ENCODE data around the gene CLMN. TPM values are rescaled to one million over a fixed set of nuclear protein-coding genes. Genes with fewer than 3 reads are reported as not detected.

Gene CLMN
- total RNA-seq, 1 donor = 1.9 TPM

DNA sequence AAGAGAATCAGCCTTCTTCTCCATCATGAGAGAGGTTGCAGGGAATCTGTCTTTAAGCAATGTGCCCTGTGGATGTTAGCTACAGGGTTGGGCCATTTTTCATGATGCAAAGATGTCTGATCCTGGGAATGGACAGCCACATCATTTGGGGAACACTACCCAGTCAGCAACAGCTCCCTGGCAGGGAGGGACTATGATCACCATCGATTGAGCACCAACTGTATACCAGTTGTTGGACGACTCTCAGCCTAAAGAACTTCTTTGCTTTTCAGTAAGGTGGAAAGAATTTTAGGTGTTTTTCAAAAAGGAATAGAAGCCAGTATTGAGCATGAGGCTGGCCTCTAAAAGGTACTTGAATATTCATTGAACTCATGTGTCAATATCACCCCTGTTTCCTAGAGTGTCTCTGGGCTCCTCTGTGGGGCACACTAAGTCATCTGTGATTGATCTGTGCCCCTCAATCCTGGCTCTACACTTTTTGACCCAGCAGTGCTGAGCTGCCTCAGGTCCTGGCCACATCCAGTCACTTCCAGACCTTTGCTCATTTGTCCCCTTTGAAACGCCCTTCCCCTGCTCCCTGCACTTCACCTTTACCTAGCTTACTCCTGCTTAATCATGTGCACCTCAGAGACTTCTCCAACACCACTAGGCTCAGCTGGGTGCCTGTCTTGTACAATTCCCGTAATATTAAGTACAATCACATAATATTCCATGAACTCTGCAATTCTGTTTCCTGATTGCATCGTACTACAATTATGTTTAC, 2.2 kb upstream of the CLMN start:
- no peak for DNase-seq (ENCODE audit: low read depth in 2 of 3, low spot score in 2 of 3)

DNA sequence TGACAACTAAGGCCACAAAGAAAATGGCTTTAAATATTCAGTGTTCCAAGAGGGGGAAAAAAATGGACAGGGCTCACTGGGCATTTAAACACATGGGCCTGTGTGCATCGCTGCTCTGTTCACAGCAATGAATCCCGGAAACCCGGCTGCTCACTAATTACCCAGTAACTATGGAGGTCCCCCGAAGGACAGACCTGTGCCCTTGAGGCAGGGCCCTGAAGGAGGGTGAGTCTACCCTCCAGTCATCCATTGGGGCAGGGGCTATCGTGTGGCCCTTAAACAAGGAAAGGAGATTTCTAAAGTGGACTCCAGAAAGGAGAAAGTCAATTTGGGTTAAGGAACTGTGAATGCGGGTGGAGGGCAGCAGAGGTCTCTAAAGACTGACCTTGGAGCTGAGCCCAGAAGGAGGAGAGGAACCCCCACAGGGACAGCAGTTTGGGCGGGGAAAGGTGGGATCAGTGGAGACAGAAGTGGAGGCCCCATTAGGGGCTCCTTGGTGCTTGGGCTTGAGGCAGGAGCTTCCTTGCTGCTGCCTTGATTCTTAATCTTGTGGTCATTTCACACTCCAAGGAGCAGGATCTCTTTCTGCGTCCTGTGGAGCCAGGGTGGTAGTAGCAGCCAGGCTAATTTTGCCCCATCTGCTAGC, 1.4 kb upstream of the CLMN start:
- no peak for DNase-seq (ENCODE audit: low read depth in 2 of 3, low spot score in 2 of 3)

DNA sequence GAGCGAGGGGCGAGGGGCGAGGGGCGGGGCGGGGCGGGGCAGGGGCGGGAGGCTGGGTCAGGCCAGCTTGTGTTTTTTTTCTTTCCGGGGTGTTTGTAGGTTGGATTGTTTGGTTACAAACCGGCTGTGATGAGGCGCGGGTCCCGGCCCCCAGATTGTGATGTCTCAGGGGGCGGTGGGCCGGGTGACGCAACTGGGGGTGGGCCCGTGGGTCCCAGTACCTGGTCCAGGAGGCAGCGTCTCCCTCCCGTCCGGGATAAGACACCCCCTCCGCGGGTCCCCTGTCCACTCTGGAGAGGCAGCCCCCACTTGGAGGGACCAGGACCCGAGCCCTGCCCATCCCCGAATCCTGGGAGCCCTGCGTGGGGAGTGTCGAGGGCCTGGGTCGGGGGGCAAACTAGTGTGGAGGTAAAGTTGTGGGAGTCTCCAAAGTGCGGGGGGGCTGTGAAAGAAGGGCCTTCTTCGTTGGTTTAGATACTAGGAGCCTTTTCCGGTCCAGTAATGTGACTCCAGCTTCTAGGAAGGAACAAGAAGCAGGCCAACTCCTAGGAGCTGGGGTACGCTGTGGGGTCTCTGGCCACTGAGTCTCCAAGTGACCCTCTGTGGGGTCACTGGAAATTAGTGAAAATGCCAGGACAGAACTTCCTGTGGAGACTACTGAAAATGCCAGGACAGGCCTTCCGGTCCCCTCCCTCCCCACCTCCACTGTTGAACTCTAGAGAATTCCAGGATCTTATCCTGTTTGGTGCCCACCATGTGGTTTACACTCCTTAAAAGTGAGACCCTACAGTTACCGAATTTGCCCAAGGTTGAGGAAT, 579 bp upstream of the CLMN start:
- DNase-seq (ENCODE audit: low read depth in 2 of 3, low spot score in 2 of 3) = peak in 1 of 3 donors; percentile 3

DNA sequence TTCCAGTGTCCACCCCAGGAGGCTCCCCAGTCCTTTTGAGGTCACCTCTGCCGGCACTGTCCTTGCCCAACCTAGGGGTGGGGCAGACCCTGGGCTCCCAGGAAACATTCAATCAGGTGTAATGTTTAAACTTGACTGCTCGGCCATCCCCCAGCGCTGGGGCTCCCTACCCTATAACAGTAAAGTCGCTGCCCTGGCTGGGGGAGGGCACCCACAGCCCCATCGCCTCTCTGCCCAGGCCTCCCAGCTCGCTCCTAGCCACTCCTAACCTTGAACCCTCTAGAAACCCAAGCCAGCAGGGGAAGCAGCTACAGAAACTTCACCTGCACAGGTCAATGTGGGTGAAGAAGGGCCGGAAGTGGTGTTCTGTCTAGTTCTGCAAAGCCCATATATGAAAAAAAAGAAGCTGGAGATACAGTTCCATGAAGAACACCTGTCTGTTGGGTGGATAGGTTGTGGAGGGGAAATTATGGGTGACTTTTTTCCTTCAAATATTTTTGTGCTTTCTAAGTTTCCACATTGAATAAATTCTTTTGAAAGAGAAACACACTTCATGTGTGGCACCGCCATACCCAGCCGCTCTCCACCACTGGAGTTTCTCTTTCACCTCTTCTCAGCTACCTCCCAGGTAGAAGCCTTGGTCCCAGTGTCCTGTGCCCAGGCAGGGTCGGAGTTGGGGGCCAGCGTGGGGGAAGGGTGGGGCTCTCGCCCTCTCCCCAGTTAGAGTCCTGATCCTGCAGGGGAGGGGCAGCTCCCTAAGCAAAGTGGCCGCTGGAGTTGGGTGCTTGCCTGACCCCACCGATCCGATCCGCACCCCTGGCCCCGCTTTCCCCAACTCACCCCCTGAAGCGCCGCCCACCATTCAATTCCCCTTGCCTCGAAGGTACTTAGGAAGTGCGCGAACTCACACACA, 1.1 kb downstream of the CLMN start:
- DNase-seq (ENCODE audit: low read depth in 2 of 3, low spot score in 2 of 3) = peak in 1 of 3 donors; percentile 11

DNA sequence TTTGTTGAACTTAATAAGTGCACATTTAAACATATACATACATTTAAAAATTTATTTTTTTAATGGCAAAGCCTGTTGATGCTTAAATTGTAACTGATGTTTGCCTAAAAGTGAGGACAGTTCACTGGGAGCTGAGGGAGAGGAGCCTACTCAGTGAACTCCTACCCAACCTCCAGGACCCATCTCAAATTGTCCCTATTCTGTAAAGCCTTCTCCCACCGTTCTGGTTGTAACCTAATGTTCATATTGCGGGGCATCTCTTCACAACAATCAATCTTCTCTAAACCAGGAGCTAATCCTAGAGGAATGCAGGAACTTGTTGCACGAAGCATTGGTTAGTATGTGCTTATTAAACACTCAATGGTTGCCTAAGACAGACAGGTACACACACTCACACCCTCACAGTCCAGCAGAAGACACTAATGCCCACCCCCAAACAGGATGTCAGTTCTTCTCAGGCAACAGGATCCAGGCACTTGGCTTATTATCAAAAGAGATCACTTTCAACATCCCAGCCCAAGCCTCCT, 1.8 kb downstream of the CLMN start:
- DNase-seq (ENCODE audit: low read depth in 2 of 3, low spot score in 2 of 3) = no peak

DNA sequence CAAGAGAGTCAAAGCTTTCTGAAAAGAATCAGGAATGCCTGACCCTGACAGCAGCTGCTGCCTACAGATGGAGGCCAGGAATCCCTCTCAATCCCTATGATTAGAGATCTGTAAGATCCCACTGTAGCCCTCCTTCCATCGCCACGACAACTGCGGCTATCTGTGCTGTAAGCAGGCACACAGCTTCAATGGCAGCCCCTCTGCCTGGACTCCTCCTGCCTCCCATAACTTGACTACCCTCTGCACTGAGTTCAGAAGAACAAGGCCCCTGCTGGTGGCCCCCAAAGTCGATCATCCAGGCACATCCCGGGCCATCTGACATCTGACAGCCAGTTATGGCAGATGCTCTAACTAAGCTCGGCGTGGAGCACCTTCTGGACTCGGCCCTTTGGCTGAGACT, 2.9 kb downstream of the CLMN start:
- no peak for DNase-seq (ENCODE audit: low read depth in 2 of 3, low spot score in 2 of 3)

DNA sequence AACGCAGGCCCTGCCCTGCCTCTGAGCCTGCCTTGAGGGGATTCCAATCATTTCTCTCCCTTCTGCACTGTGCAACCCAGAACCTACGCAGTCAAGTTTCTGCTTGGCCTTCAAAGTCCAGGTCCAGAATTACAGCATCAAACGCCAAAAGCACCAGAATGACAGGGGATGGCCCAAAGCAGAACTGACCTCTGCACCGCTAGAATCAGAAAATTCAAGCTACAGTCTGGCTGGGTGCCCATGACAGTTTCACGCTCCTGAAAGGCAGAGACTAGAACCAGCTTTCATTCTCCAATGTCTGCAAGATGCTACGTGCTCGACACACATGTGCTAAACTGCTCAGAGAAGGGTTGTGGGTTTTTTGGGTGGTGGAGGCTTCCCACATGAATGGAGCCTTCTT, 4.1 kb downstream of the CLMN start:
- DNase-seq (ENCODE audit: low read depth in 2 of 3, low spot score in 2 of 3) = no peak

DNA sequence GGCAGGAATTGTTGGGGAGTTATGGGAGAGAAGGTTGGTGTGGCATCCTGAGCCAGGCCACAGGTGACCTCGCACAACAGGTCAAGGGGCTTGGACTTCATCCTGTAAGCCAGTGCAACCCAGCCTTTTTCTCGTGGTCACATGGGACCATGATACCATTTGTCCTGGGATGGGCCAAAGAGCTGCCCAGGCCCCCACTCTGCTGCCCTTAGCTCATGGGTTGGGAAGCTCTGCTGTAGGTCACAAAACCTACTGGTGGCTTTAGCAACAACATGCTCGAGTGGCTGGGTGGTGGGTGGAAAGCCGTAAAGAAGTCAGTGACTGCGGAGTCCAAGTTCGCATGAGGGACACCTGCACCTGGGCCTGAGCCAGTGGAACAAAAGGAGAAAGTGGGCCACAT, 4.6 kb downstream of the CLMN start:
- no peak for DNase-seq (ENCODE audit: low read depth in 2 of 3, low spot score in 2 of 3)

DNA sequence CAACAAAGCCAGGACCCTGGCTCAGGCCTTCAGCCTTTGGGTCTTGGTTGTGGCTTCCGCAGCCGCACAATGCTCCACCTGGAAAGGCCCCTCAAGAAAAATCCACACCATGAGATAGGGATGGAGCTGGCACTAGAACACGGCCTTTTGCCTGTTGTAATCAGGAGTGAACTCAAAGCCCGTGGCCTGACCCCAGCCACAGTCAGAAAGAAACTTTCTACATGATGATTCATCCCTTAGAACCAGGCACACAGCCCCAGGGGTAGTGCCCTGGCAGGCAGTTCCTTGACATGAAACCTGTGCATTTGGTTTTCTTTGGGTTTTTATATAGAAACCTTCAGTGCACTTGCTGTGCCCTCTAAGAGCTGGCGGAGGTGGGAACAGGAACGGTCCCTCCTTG, 5.1 kb downstream of the CLMN start:
- DNase-seq (ENCODE audit: low read depth in 2 of 3, low spot score in 2 of 3) = no peak

DNA sequence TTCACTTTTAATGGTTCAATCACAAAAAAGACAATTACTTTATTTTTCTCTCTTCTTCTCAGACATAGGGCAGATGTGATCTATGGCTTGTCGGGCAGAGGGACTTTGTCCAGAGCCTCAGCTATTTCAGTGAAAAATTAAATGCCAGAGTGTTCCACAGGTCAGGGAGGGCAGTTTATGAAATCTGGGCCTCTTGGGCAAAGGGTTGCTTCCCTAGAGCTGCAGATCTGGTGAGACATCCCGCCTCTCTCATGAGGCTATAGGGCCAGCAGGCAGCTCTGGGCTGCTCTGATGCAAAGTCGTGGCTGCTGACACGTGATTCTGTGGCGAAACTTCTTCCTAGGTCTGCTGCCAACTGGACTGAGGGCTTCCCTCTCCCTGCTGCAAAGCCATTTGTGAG, 6.0 kb downstream of the CLMN start:
- DNase-seq (ENCODE audit: low read depth in 2 of 3, low spot score in 2 of 3) = peak in 1 of 3 donors; percentile 14

DNA sequence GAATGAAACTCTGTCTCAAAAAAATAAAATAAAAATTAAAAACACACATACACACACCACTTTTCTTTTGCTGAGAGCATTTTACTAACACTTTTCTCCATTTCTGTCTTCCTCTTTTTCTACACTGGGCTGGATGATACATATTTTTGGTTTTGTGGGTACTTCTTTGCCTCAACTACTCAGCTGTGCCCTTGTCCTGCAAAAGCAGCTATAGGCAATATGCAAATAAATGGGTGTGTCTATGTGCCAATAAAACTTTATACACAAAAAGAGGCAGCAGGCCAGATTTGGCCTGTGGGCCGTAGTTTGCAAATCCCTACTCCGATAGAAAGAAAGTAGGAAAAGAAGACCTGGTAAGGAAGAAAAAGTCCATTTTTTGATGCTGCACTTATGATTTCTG, 6.5 kb downstream of the CLMN start:
- DNase-seq (ENCODE audit: low read depth in 2 of 3, low spot score in 2 of 3) = no peak

DNA sequence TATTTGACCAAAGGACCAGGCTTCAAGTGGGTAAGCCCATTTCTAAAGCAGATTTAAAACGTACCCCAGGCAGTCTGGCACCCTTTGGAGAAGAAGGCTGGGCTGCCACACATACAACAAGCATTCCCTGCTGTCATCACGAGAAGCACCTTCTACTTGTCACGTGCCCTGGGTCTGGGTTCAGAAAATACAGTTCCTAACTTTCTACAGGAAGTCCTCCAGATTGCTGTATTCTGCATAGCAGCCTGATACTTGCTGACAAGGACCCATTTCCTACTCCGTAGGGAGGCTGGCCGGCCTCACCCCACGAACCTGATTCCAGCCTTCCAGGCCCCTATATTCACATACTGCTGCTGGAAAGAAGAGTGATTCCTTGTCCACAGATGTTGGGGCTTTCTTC, 7.4 kb downstream of the CLMN start:
- no peak for DNase-seq (ENCODE audit: low read depth in 2 of 3, low spot score in 2 of 3)

DNA sequence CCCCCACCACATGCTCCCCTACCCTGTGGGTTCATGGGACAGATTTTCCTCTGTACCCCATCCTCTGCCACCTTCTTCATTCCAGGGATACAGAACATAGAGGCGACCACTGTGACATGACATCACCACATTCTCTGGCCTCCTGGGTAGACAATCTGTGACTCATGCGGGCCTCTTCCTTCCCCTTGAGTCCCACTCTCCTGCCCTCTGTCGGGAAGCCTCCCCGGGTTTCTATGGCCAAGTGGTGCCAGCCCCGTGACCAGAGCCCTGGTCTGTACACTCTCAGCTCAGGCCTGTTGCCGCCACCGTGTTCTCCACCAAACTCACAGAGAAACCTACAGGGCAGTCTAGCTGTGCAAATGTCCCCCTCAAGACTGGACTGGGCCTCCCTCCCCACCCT, 8.0 kb downstream of the CLMN start:
- no peak for DNase-seq (ENCODE audit: low read depth in 2 of 3, low spot score in 2 of 3)

DNA sequence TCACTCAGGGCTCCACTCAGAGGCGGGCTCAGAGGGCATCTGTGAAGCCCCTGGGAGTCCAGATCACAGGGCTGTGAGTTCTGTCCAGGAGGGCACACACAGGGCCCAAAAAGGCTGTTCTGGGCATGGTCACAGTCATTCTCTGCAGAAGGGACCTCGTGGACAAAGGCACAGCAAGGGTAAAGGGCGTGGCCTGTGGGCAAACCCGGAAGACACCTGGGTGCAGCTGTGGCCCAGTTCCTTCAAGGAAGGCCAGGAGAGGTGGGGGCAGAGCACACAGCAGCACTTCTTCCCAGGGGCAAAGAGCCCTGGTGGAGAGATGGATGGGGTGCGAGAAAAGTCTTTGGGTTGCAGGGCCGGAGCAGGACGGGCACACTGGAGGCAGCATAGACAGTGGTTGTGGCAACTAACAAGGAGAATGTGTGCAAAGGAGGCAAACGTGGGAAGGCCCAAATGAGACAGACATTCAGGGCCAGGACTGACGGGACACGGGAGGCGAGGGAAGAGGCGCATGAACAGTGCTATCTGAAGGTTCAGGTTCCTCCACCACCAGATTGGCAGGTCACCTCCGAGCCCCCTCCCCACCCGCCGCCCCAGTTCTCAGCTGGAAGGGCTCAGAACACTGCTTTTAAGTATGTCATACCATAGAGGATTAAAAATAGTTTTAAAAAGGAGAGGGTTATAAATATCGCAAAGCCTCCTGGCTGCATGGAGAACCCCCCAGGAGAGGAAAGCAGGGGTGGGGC, 8.9 kb downstream of the CLMN start:
- no peak for DNase-seq (ENCODE audit: low read depth in 2 of 3, low spot score in 2 of 3)

DNA sequence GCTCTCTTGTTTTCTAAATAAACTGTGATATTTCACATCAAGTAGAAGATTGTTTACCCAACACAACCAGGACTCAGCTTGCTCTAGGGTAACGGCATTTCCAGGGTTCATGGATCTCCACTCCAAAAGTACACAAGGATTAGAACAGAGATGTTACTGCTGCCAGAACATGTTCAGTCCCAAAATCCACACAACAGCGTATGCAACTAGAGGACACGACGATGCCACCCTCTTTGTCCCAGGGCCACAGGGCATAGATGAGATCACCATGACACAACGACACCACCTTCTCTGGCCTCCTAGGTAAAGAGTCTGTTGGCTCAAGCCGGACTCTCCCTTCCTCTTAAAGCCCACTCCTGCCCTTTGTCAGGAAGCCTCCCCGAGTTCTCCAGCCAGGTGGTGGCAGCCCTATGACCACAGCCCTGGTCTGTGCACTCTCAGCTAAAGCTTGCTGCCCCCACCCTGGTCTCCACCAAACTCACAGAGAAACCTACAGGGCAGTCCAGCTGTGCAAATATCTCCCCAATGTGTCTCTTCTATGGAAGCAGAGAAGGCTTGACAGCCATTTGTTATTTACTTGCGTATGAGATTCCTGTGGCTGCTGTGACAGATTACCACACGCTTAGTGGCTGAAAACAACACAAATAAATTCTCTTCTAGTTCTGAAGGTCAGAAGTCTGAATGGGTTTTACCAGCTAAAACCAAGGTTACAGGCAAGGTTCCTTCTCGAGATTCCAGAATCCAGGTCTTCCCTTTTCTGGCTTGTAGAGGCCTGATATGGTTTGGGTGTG, 10.3 kb downstream of the CLMN start:
- no peak for DNase-seq (ENCODE audit: low read depth in 2 of 3, low spot score in 2 of 3)

DNA sequence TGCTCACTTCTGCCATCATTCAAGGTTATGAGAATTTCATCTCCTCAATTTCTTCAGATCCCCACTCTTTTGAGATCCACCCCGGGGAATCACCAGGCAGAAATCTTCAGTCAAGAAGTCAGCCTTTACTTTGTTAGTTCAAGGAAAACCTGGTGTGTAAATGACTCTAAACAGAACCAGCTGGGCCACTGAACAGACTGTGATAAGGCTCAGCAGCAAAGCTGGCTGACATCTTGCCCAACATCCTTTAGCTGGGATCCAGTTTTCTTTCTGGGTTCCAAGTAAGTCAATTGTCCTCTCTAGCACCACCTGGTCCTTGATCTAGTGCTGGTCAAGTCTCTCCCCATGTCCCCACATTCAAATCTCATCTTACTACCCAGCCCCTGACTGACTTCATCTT, 11.6 kb downstream of the CLMN start:
- DNase-seq (ENCODE audit: low read depth in 2 of 3, low spot score in 2 of 3) = no peak

DNA sequence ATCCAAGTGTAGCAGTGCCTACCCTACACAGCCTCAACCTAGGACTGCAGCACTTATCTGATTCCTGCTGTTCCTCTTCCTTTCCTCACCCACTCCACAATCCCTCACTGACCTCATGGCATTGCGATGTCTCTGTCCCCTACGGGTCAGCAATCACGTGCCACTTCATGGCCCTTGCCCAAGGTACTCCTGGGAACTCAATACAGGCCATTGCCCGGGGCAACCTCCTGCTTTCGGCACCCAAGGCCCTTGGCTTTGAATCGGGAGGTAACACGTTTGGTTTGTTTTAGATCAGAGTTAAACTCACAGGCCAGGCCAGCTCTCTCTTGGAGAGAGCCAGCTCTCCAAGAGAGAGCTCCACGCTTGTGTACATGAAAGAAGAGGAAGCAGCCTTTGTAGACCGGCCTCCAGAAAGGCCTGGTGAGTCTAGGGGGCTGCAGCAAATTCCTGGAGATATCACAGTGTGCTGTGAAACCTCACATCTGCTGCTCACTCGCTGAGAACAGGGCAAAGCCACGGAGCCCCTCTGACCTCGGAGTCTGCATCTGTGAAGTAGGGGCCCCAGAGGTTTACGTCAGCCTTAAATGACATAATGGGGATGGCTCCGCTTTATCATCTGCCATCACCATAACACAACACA, 12.2 kb downstream of the CLMN start:
- no peak for DNase-seq (ENCODE audit: low read depth in 2 of 3, low spot score in 2 of 3)

DNA sequence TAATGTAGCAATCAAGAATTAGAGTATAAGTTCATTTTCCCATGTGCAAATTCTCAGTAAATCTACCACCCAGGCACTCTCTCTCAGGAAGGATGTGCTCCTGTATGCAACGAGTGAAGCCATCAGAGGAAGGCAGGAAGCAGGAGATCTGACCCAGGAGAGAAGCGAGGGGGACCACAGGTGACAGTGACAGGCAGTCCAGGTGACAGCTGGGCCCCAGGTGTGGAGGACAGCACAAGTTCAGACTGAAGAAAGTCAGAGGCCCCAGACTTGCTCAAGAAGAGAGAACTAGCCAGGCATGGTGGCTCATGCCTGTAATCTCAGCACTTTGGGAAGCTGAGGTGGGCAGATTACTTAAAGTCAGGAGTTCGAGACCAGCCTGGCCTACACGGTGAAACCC, 13.8 kb downstream of the CLMN start:
- DNase-seq (ENCODE audit: low read depth in 2 of 3, low spot score in 2 of 3) = no peak
